HepG2 (cell line): ENCODE measurements around the gene AP3B1. TPM values are rescaled to one million over a fixed set of nuclear protein-coding genes. Genes with fewer than 3 reads are reported as not detected.

Experiments used
- ATF1 ChIP-seq: IDR thresholded peaks from 2 replicates; pipeline ENCODE4 v1.6.1; 2016; ENCODE audit warnings: mild to moderate bottlenecking, control low read depth
- BRF2 ChIP-seq: sonication (generic); formaldehyde crosslinking; IDR thresholded peaks from 2 replicates; pipeline ENCODE4 v1.8.1; 2022; ENCODE audit warnings: mild to moderate bottlenecking, missing genetic modification reagents
- MTERF4 ChIP-seq: sonication (generic); formaldehyde crosslinking; IDR thresholded peaks from 2 replicates; pipeline ENCODE4 v1.8.0; 2023; ENCODE audit warnings: mild to moderate bottlenecking, missing genetic modification reagents
- TAF15 ChIP-seq: fragments of 200-400 bp; formaldehyde crosslinking; IDR thresholded peaks from one replicate; pipeline ENCODE4 v1.6.1; 2018; ENCODE audit warnings: mild to moderate bottlenecking, low read depth, low read length; ENCODE audit not compliant: poor library complexity, severe bottlenecking
- ZKSCAN5 ChIP-seq: sonication (generic); formaldehyde crosslinking; IDR thresholded peaks from 2 replicates; pipeline ENCODE4 v1.5.1; 2020; ENCODE audit warnings: mild to moderate bottlenecking, missing genetic modification reagents
- ZMYM2 ChIP-seq: sonication (generic); formaldehyde crosslinking; IDR thresholded peaks from 2 replicates; pipeline ENCODE4 v1.8.0; 2022; ENCODE audit warnings: mild to moderate bottlenecking, missing genetic modification reagents
- ZNF407 ChIP-seq: sonication (generic); formaldehyde crosslinking; IDR thresholded peaks from one replicate; pipeline ENCODE4 v1.5.1; 2020; ENCODE audit warnings: mild to moderate bottlenecking, missing genetic modification reagents; ENCODE audit errors: not compliant biosample characterization
- polyA plus RNA-seq, 8 experiments: library from polyadenylated mRNA; depleted of rRNA in 3 of 8; stranded (reverse) in 7 of 8; unstranded in 1 of 8; fragments of >200 nt; fragmentation: Illumina TruSeq in 4 of 8; extraction: Trizol in 4 of 8; gene quantifications; 2 replicates each; pipeline versions ENCODE4 v1.2.1 to v1.2.3, GENCODE V29; 2011 to 2016; ENCODE audit warnings: low read depth in 4 of 8, missing spikeins in 1 of 8, mixed read lengths in 1 of 8; ENCODE audit not compliant: insufficient read depth in 1 of 8
- total RNA-seq, 5 experiments: library from RNA; depleted of rRNA; stranded (reverse); fragments of >200 nt; fragmentation: Illumina TruSeq; extraction: Trizol; gene quantifications; 2 replicates each; pipeline ENCODE4 v1.2.3, GENCODE V29; 2016; ENCODE audit warnings: low read depth in 1 of 5

The AP3B1 gene
- total and polyA plus RNA-seq, 2 of the 13 experiments (the other 11 are each of a cell fraction or from before 2014, with no cell fraction given) = 37.7 to 51.2 TPM

GRCh38 chr5:78116167-78116566 lies 178.3 kb downstream of the AP3B1 start (continued):
- TF ChIP-seq ZNF407 (CRISPR knock-in tag) (no peak), ATF1 (CRISPR knock-in tag) (no peak), ZKSCAN5 (no peak), ZMYM2 (CRISPR knock-in tag) (no peak), MTERF4 (CRISPR knock-in tag) (no peak), BRF2 (no peak), TAF15 (no peak)
